Esophagus squamous epithelium (tissue), 5 donors: Measurements from ENCODE around the gene PMEPA1. TPM values are rescaled to one million over a fixed set of nuclear protein-coding genes. Genes with fewer than 3 reads are reported as not detected.
A peak's percentile ranks its signal among the peaks of the same experiment; 100 is the strongest.

Source experiments
- DNase-seq: peaks from one replicate; lab custom pipeline; 2025; lab: John Stamatoyannopoulos, UW
- H3K27ac ChIP-seq, 4 donors: fragments of 200-600 bp; sonication (generic); one replicate each; pipeline ENCODE4 v1.5.1; 2016 to 2019; ENCODE audit warnings: mild to moderate bottlenecking in 1 of 4
- H3K27me3 ChIP-seq, 4 donors: fragments of 200-600 bp; sonication (generic); 1 replicate in 3 of 4; 2 replicates in 1 of 4; pipeline versions ENCODE4 v1.5.1 to v1.6.0; 2017 to 2021; ENCODE audit warnings: antibody characterized with exemption in 1 of 4
- H3K36me3 ChIP-seq, 3 donors: fragments of 200-600 bp; sonication (generic); one replicate each; pipeline ENCODE4 v1.5.1; 2016 to 2019
- H3K4me1 ChIP-seq, 3 donors: fragments of 200-600 bp; sonication (generic); one replicate each; pipeline ENCODE4 v1.5.1; 2017 to 2019
- H3K4me3 ChIP-seq, 4 donors: fragments of 200-600 bp; sonication (generic); 1 replicate in 3 of 4; 2 replicates in 1 of 4; pipeline ENCODE4 v1.5.1; 2016 to 2019; ENCODE audit warnings: mild to moderate bottlenecking in 2 of 4, moderate library complexity in 1 of 4
- H3K9me3 ChIP-seq, 3 donors: fragments of 200-600 bp; sonication (generic); one replicate each; pipeline ENCODE4 v1.5.1; 2016 to 2019
- POLR2A ChIP-seq, 4 donors: fragments of 450-650 bp; IDR thresholded peaks; one replicate each; pipeline ENCODE4 v1.6.1; 2017; ENCODE audit warnings: antibody characterized with exemption in 4 of 4, mild to moderate bottlenecking in 4 of 4, moderate library complexity in 3 of 4
- WGBS, 2 donors: methylation state at CpG; one replicate each; pipeline ENCODE4 v1.1.5; 2018; 5-methylcytosine and 5-hydroxymethylcytosine counted together
- intact Hi-C: fragments of 100-400 bp; cut with DNase I; formaldehyde crosslinking; loops from one replicate; pipeline ENCODE4 v1.15.0; 2022
- total RNA-seq, 4 donors: library from RNA; depleted of rRNA; stranded (reverse); fragments of >200 nt; gene quantifications; one replicate each; pipeline ENCODE4 v1.1.0, GENCODE V29; 2016
- TF ChIP-seq, protein P1 (sequence below), 6 experiments: fragments of 450-650 bp in 4 of 6; fragments of 200-600 bp in 2 of 6; sonication (generic) in 2 of 6; IDR thresholded peaks; one replicate each; pipeline ENCODE4 v1.5.1; 2016 to 2019; ENCODE audit warnings: antibody characterized with exemption in 6 of 6, mild to moderate bottlenecking in 4 of 6, moderate library complexity in 4 of 6
- donor health status: DM: yes; HTN: yes; CAD: no.

The PMEPA1 gene
- total RNA-seq, 4 donors from 2014 or later, result 0.95 to 4.6 (median 2.6) TPM

DNA sequence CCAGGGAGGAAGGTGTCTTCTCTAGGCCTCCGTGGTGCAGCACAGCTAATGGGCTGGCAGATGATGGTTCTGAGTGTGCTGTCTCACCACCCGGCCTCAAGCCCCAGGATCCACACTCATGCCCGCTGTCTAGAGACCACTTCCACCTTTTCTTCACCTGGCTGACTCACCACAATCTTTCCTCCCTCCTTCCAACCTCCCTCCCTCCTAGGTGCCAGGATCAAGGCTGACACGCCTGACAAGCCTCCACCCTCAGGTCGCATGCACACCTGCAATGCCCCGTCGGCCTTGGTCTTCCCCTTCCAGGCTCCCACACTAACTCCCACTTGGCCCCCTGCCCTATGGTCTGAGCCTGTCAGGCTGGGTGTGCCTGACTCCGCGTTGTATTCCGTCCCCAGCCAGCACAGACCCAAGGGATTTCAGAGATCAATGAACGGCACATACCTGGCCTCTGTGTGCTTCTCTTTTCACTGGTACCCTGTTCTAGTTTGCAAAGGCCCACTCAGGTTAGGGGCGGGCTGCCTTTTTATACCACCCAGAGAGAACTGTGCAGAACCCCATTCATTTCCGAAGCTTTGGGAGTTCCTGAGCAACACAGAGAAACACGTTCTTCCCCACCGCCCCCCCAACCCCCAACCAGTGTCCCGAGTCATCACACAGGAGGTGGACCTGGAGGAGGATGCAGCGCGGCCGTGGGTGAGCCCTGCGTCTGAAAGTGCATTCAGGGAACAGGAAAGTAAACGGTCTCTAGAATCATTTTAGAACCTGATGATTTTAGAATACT is 39.3 kb downstream of the PMEPA1 start:
- no peaks in the 10 kb centered on the region for H3K27me3 ChIP-seq
- peaks cover 6 to 35% (median 13%) of the 10 kb centered on the region in 3 donors for H3K4me1 ChIP-seq
- intact Hi-C loops, result no loop called here
- 65 to 69% methylated on average over 18 to 19 of the region's 21 CpGs for WGBS, 2 donors
- no peaks in the 10 kb centered on the region for H3K36me3 ChIP-seq
- TF ChIP-seq POLR2A (IDR thresholded peaks at IDR 0.05), result no peak
- TF ChIP-seq, protein P1, sequence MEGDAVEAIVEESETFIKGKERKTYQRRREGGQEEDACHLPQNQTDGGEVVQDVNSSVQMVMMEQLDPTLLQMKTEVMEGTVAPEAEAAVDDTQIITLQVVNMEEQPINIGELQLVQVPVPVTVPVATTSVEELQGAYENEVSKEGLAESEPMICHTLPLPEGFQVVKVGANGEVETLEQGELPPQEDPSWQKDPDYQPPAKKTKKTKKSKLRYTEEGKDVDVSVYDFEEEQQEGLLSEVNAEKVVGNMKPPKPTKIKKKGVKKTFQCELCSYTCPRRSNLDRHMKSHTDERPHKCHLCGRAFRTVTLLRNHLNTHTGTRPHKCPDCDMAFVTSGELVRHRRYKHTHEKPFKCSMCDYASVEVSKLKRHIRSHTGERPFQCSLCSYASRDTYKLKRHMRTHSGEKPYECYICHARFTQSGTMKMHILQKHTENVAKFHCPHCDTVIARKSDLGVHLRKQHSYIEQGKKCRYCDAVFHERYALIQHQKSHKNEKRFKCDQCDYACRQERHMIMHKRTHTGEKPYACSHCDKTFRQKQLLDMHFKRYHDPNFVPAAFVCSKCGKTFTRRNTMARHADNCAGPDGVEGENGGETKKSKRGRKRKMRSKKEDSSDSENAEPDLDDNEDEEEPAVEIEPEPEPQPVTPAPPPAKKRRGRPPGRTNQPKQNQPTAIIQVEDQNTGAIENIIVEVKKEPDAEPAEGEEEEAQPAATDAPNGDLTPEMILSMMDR (IDR thresholded peaks at IDR 0.05), result no peak
- H3K27ac ChIP-seq, result no peak overlapping the region
- H3K9me3 ChIP-seq, result no peaks in the 10 kb centered on the region
- DNase-seq, result no peak
- H3K4me3 ChIP-seq, result no peak overlapping the region

DNA sequence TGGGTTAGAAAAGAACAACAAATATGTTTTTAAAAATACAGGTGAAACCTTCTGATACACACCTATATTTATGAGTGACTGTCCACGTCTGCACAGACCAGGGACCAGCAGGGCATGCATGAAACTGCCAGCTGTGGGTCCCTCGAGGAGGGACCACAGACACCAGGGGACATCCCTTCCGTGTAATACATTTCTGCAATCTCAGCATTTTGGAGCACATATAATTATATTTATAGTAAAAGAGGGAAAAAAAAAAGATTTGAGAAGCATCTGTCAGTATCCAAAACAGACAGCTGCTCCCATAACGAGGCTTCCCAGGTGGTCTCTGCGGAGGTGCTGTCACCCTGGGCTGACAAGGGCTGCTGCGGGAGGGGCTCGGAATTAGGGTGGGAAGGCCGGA is 40.2 kb downstream of the PMEPA1 start:
- intact Hi-C loops, result no loop called here
- Histone ChIP-seq H3K9me3 (no peaks in the 10 kb centered on the region), H3K4me3 (no peak overlapping the region), H3K36me3 (no peaks in the 10 kb centered on the region), H3K27ac (no peak overlapping the region), H3K27me3 (no peaks in the 10 kb centered on the region), H3K4me1 (peaks cover 6 to 29% (median 13%) of the 10 kb centered on the region in 3 donors)
- no peak for TF ChIP-seq POLR2A (IDR thresholded peaks at IDR 0.05)
- TF ChIP-seq, protein P1 (IDR thresholded peaks at IDR 0.05), result no peak
- DNase-seq, result no peak
- 67 to 87% methylated on average over 6 to 8 of the region's 8 CpGs for WGBS, 2 donors

DNA sequence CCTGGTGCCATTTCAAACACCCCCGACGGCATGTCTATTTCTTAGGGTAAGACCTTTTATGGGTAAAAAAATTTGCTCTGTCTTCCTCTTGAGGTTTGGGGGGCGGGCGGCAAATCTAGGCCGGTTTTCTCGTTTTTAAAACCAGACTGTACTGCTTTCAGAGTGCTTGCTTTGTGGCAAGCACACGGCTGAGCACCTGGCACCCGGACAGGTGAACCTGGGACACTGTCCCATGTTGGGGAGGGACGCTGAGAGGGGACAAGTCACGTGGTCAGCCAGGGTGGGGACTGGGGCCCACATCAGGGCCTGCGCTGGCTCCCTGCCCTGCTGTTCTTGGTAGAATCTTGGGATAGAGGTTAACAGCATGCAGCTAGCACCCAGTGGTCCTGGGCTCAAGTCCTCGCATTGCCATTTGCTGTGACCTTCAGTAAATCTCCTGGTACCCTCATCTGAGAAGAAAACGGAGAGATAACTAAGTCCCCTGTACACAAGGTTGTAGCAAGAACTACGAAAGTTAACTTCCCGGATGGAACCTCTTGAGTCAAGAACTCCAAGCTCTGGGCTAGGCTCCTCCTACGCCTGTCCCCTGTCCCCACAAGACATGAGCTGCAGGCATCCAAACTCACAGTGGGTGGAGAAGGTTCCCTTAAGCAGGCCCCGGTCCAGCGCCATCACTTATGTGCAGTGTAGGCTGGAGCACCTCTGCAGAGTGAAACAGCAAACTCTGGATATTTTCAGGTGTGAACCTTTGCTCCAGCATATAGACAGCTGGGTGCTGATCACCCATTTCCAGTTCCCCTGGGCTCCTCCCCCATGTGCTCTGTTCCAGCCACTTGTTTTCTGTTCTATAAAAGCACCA is 41.7 kb downstream of the PMEPA1 start:
- Histone ChIP-seq H3K4me3 (no peak overlapping the region), H3K27me3 (no peaks in the 10 kb centered on the region), H3K9me3 (no peaks in the 10 kb centered on the region), H3K36me3 (no peaks in the 10 kb centered on the region), H3K27ac (peak overlapping the region in 1 of 4 donors; percentile 37), H3K4me1 (peaks cover 6 to 28% (median 13%) of the 10 kb centered on the region in 3 donors)
- intact Hi-C loops, result no loop called here
- TF ChIP-seq, protein P1 (IDR thresholded peaks at IDR 0.05), result no peak
- TF ChIP-seq POLR2A (IDR thresholded peaks at IDR 0.05), result no peak
- DNase-seq, result no peak
- 80 to 82% methylated on average over 13 to 16 of the region's 18 CpGs for WGBS, 2 donors

DNA sequence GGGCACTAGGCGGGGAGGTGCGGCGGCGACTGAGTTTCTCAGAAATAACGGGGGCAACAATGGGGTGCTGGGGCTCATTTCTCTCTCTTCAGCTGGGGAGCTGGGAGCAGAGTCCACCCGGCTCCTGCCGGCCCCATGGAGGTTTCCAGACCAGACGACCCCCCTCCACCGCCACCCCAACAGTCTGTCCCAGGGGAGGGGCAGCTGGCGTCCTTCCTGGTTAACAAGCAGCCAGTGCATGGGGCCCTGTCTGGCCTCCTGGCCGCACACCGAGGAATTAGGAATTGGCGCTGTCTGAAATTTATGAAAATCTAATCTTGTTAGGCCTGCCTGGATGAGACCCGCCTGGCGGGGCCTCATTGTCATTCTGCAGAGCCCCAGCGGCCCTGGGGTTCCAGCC is 42.4 kb downstream of the PMEPA1 start:
- H3K9me3 ChIP-seq, result no peaks in the 10 kb centered on the region
- intact Hi-C loops, result no loop called here
- 78 to 88% methylated on average over 8 to 9 of the region's 16 CpGs for WGBS, 2 donors

More for the DNA sequence above, 42.4 kb downstream of the PMEPA1 start:
- Histone ChIP-seq H3K36me3 (no peaks in the 10 kb centered on the region), H3K27ac (peak overlapping the region in 1 of 4 donors; percentile 37), H3K27me3 (no peaks in the 10 kb centered on the region), H3K4me3 (no peak overlapping the region), H3K4me1 (peaks cover under 1 to 21% (median 7%) of the 10 kb centered on the region in 3 donors)
- no peak for TF ChIP-seq POLR2A (IDR thresholded peaks at IDR 0.05)
- TF ChIP-seq, protein P1 (IDR thresholded peaks at IDR 0.05), result no peak
- no peak for DNase-seq
